ENCODE measurements around the gene HECW1.
"Not testable (repeated sequence)": the region's sequence is repeated elsewhere in the genome, so short reads cannot be mapped to it uniquely, and the experiment has no call there.

The HECW1 gene

GRCh38 chr7:43217055-43217454, 104.6 kb downstream of the HECW1 start:
- H3K4me3 Mint-ChIP-seq, result no peak overlapping the region
- H3K27me3 Mint-ChIP-seq, result peaks cover 14% of the 10 kb centered on the region
- H3K27ac Mint-ChIP-seq, result no peak overlapping the region
- H3K4me1 Mint-ChIP-seq, result no peaks in the 10 kb centered on the region
- DNase-seq (ENCODE audit: low spot score in 2 of 2) (no peak), ATAC-seq (ENCODE audit: low read depth) (no peak)
- H3K36me3 Mint-ChIP-seq, result no peaks in the 10 kb centered on the region
- no peaks in the 10 kb centered on the region for H3K9me3 Mint-ChIP-seq

- H3K4me3 Mint-ChIP-seq; H3K27ac Mint-ChIP-seq; H3K36me3 Mint-ChIP-seq; DNase-seq (ENCODE audit: low spot score in 2 of 2); H3K4me1 Mint-ChIP-seq; H3K9me3 Mint-ChIP-seq; ATAC-seq (ENCODE audit: low read depth): not testable (repeated sequence)
- H3K27me3 Mint-ChIP-seq, result peaks cover 14% of the 10 kb centered on the region
Observed at GRCh38 chr7:43218901-43219300, 106.5 kb downstream of the HECW1 start.

GRCh38 chr7:43220250-43220649, 107.8 kb downstream of the HECW1 start:
- Mint-ChIP-seq H3K36me3 (no peaks in the 10 kb centered on the region), H3K27ac (no peak overlapping the region), H3K27me3 (peaks cover 13% of the 10 kb centered on the region), H3K4me3 (no peak overlapping the region), H3K9me3 (no peaks in the 10 kb centered on the region), H3K4me1 (no peaks in the 10 kb centered on the region)
- ATAC-seq (ENCODE audit: low read depth) (no peak), DNase-seq (ENCODE audit: low spot score in 2 of 2) (no peak)

- DNase-seq (ENCODE audit: low spot score in 2 of 2) (no peak), ATAC-seq (ENCODE audit: low read depth) (no peak)
- Mint-ChIP-seq H3K27me3 (peaks cover 11% of the 10 kb centered on the region), H3K4me1 (no peaks in the 10 kb centered on the region), H3K27ac (no peak overlapping the region), H3K9me3 (no peaks in the 10 kb centered on the region), H3K36me3 (no peaks in the 10 kb centered on the region), H3K4me3 (no peak overlapping the region)
Observed at GRCh38 chr7:43220742-43221141, 108.3 kb downstream of the HECW1 start.

- no peaks in the 10 kb centered on the region for H3K4me1 Mint-ChIP-seq
- H3K27ac Mint-ChIP-seq, result no peak overlapping the region
- H3K27me3 Mint-ChIP-seq, result peaks cover 8% of the 10 kb centered on the region
- H3K9me3 Mint-ChIP-seq, result no peaks in the 10 kb centered on the region
- DNase-seq (ENCODE audit: low spot score in 2 of 2) (no peak), ATAC-seq (ENCODE audit: low read depth) (no peak)
- H3K36me3 Mint-ChIP-seq, result no peaks in the 10 kb centered on the region
- no peak overlapping the region for H3K4me3 Mint-ChIP-seq
Observed at GRCh38 chr7:43229801-43230200, 117.4 kb downstream of the HECW1 start.

GRCh38 chr7:43232366-43232765, 119.9 kb downstream of the HECW1 start:
- no peak overlapping the region for H3K4me3 Mint-ChIP-seq
- DNase-seq (ENCODE audit: low spot score in 2 of 2) (no peak), ATAC-seq (ENCODE audit: low read depth) (no peak)
- H3K36me3 Mint-ChIP-seq, result no peaks in the 10 kb centered on the region
- H3K27me3 Mint-ChIP-seq, result peaks cover 7% of the 10 kb centered on the region
- no peaks in the 10 kb centered on the region for H3K4me1 Mint-ChIP-seq
- no peaks in the 10 kb centered on the region for H3K9me3 Mint-ChIP-seq
- H3K27ac Mint-ChIP-seq, result no peak overlapping the region

- no peaks in the 10 kb centered on the region for H3K9me3 Mint-ChIP-seq
- H3K4me3 Mint-ChIP-seq, result no peak overlapping the region
- no peak for ATAC-seq (ENCODE audit: low read depth)
- no peak for DNase-seq (ENCODE audit: low spot score in 2 of 2)
- H3K27ac Mint-ChIP-seq, result no peak overlapping the region
- no peaks in the 10 kb centered on the region for H3K36me3 Mint-ChIP-seq
- H3K4me1 Mint-ChIP-seq, result no peaks in the 10 kb centered on the region
- H3K27me3 Mint-ChIP-seq, result peaks cover 6% of the 10 kb centered on the region
Observed at GRCh38 chr7:43234073-43234472, 121.6 kb downstream of the HECW1 start.

GRCh38 chr7:43234968-43235367, 122.5 kb downstream of the HECW1 start:
- Mint-ChIP-seq H3K27ac (no peak overlapping the region), H3K4me3 (no peak overlapping the region), H3K9me3 (no peaks in the 10 kb centered on the region), H3K27me3 (peaks cover 4% of the 10 kb centered on the region), H3K4me1 (no peaks in the 10 kb centered on the region), H3K36me3 (no peaks in the 10 kb centered on the region)
- ATAC-seq (ENCODE audit: low read depth), result no peak
- no peak for DNase-seq (ENCODE audit: low spot score in 2 of 2)

GRCh38 chr7:43240565-43240964, 128.1 kb downstream of the HECW1 start:
- Mint-ChIP-seq H3K9me3 (no peaks in the 10 kb centered on the region), H3K27me3 (peaks cover 6% of the 10 kb centered on the region), H3K4me3 (no peak overlapping the region), H3K36me3 (no peaks in the 10 kb centered on the region), H3K27ac (no peak overlapping the region), H3K4me1 (peaks cover 2% of the 10 kb centered on the region)
- no peak for DNase-seq (ENCODE audit: low spot score in 2 of 2)
- ATAC-seq (ENCODE audit: low read depth), result no peak

- no peaks in the 10 kb centered on the region for H3K36me3 Mint-ChIP-seq
- no peaks in the 10 kb centered on the region for H3K9me3 Mint-ChIP-seq
- DNase-seq (ENCODE audit: low spot score in 2 of 2) (no peak), ATAC-seq (ENCODE audit: low read depth) (no peak)
- H3K27ac Mint-ChIP-seq, result no peak overlapping the region
- H3K27me3 Mint-ChIP-seq, result peaks cover 10% of the 10 kb centered on the region
- peaks cover 4% of the 10 kb centered on the region for H3K4me1 Mint-ChIP-seq
- no peak overlapping the region for H3K4me3 Mint-ChIP-seq
Observed at GRCh38 chr7:43242628-43243255, 130.3 kb downstream of the HECW1 start.

GRCh38 chr7:43244232-43244631, 131.8 kb downstream of the HECW1 start:
- Mint-ChIP-seq H3K9me3 (no peaks in the 10 kb centered on the region), H3K36me3 (no peaks in the 10 kb centered on the region), H3K27me3 (peaks cover 13% of the 10 kb centered on the region)

GRCh38 chr7:43244784-43245183, 132.3 kb downstream of the HECW1 start:
- H3K36me3 Mint-ChIP-seq, result no peaks in the 10 kb centered on the region
- no peaks in the 10 kb centered on the region for H3K9me3 Mint-ChIP-seq
- peaks cover 13% of the 10 kb centered on the region for H3K27me3 Mint-ChIP-seq
- H3K4me1 Mint-ChIP-seq, result peaks cover 4% of the 10 kb centered on the region
- no peak overlapping the region for H3K27ac Mint-ChIP-seq
- no peak for ATAC-seq (ENCODE audit: low read depth)
- no peak for DNase-seq (ENCODE audit: low spot score in 2 of 2)
- H3K4me3 Mint-ChIP-seq, result no peak overlapping the region

More at GRCh38 chr7:43244232-43244631, 131.8 kb downstream of the HECW1 start:
- no peak for DNase-seq (ENCODE audit: low spot score in 2 of 2)
- ATAC-seq (ENCODE audit: low read depth), result no peak
- H3K27ac Mint-ChIP-seq, result no peak overlapping the region
- no peak overlapping the region for H3K4me3 Mint-ChIP-seq
- H3K4me1 Mint-ChIP-seq, result peaks cover 4% of the 10 kb centered on the region

GRCh38 chr7:43247757-43248156, 135.3 kb downstream of the HECW1 start:
- Mint-ChIP-seq H3K36me3 (no peaks in the 10 kb centered on the region), H3K4me3 (no peak overlapping the region), H3K9me3 (no peaks in the 10 kb centered on the region), H3K4me1 (peaks cover 2% of the 10 kb centered on the region), H3K27me3 (peaks cover 13% of the 10 kb centered on the region), H3K27ac (no peak overlapping the region)
- no peak for DNase-seq (ENCODE audit: low spot score in 2 of 2)
- no peak for ATAC-seq (ENCODE audit: low read depth)

- Mint-ChIP-seq H3K36me3 (no peaks in the 10 kb centered on the region), H3K9me3 (no peaks in the 10 kb centered on the region), H3K4me3 (no peak overlapping the region), H3K27me3 (peaks cover 13% of the 10 kb centered on the region), H3K27ac (no peak overlapping the region), H3K4me1 (peaks cover 2% of the 10 kb centered on the region)
- ATAC-seq (ENCODE audit: low read depth) (no peak), DNase-seq (ENCODE audit: low spot score in 2 of 2) (no peak)
Observed at GRCh38 chr7:43248553-43248952, 136.1 kb downstream of the HECW1 start.

All from memory B cell (primary cell).